ENCODE results near the gene SIRT3.
"Not testable (repeated sequence)": the region's sequence is repeated elsewhere in the genome, so short reads cannot be mapped to it uniquely, and the experiment has no call there.

SIRT3 gene

GRCh38 chr11:198236-198806 is 37.8 kb downstream of the SIRT3 start:
- TF ChIP-seq CTCF (IDR thresholded peaks at IDR 0.05; ENCODE audit: low read depth, low read length), result no peak
- H3K4me3 ChIP-seq (ENCODE audit: low read depth, low read length), result no peak overlapping the region

- no peak overlapping the region for H3K4me3 ChIP-seq (ENCODE audit: low read depth, low read length)
- no peak for TF ChIP-seq CTCF (IDR thresholded peaks at IDR 0.05; ENCODE audit: low read depth, low read length)
Measured at GRCh38 chr11:197741-198235, 38.4 kb downstream of the SIRT3 start.

GRCh38 chr11:196786-197731 is 39.1 kb downstream of the SIRT3 start:
- no peak overlapping the region for H3K4me3 ChIP-seq (ENCODE audit: low read depth, low read length)

GRCh38 chr11:193481-193880 is 42.7 kb downstream of the SIRT3 start:
- not testable (repeated sequence) for H3K4me3 ChIP-seq (ENCODE audit: low read depth, low read length)

More at GRCh38 chr11:196786-197731, 39.1 kb downstream of the SIRT3 start:
- TF ChIP-seq CTCF (IDR thresholded peaks at IDR 0.05; ENCODE audit: low read depth, low read length), result no peak

GRCh38 chr11:192674-193128 is 43.4 kb downstream of the SIRT3 start, which contains the start of gene SCGB1C1:
Gene SCGB1C1 (plus strand): TSS chr11:193078. CDS start chr11:193100, 22 bp downstream.
- not testable (repeated sequence) for H3K4me3 ChIP-seq (ENCODE audit: low read depth, low read length)

- H3K4me3 ChIP-seq (ENCODE audit: low read depth, low read length), result not testable (repeated sequence)
Measured at GRCh38 chr11:191490-192478, 44.4 kb downstream of the SIRT3 start.

- H3K4me3 ChIP-seq (ENCODE audit: low read depth, low read length), result not testable (repeated sequence)
Measured at GRCh38 chr11:190546-190945, 45.6 kb downstream of the SIRT3 start.

- peak; percentile 11; the same call in 1 of the 2 replicates for TF ChIP-seq CTCF (IDR thresholded peaks at IDR 0.05; ENCODE audit: low read depth, low read length)
- not testable (repeated sequence) for H3K4me3 ChIP-seq (ENCODE audit: low read depth, low read length)
Measured at GRCh38 chr11:189843-190311, 46.3 kb downstream of the SIRT3 start.

GRCh38 chr11:189200-189783 is 46.9 kb downstream of the SIRT3 start:
- not testable (repeated sequence) for H3K4me3 ChIP-seq (ENCODE audit: low read depth, low read length)
